K562 (cell line): Measurements from ENCODE around the gene TPM4. TPM values are rescaled to one million over a fixed set of nuclear protein-coding genes. Genes with fewer than 3 reads are reported as not detected.
A peak's percentile ranks its signal among the peaks of the same experiment; 100 is the strongest.

Source experiments
- DLX4 ChIP-seq: fragments of 250-450 bp; sonication (Bioruptor Pico); IDR thresholded peaks from 2 replicates; pipeline ENCODE4 v1.6.1; 2021; ENCODE audit warnings: mild to moderate bottlenecking
- DMBX1 ChIP-seq: fragments of 250-450 bp; sonication (Bioruptor Pico); IDR thresholded peaks from 2 replicates; pipeline ENCODE4 v1.8.0; 2022; ENCODE audit warnings: inconsistent platforms, mild to moderate bottlenecking, moderate library complexity, borderline replicate concordance
- ILF3 ChIP-seq: fragments of 450-650 bp; IDR thresholded peaks from 2 replicates; pipeline ENCODE4 v1.6.1; 2018; ENCODE audit warnings: antibody characterized with exemption, mild to moderate bottlenecking, moderate library complexity, borderline replicate concordance
- KDM4B ChIP-seq, 2 experiments: fragments of 450-650 bp in 1 of 2; sonication (generic) in 1 of 2; IDR thresholded peaks; 2 replicates each; pipeline ENCODE4 v1.6.1; 2016 to 2017; ENCODE audit warnings: borderline replicate concordance in 2 of 2, antibody characterized with exemption in 1 of 2, low read depth in 1 of 2, mild to moderate bottlenecking in 1 of 2
- MED1 ChIP-seq: sonication (generic); formaldehyde crosslinking; IDR thresholded peaks from 2 replicates; pipeline ENCODE4 v1.8.1; 2023; ENCODE audit warnings: missing genetic modification reagents, borderline replicate concordance
- MTF1 ChIP-seq: fragments of 250-450 bp; sonication (Bioruptor Pico); IDR thresholded peaks from 2 replicates; pipeline ENCODE4 v1.9.0; 2021; ENCODE audit warnings: moderate library complexity, mild to moderate bottlenecking, inconsistent platforms, borderline replicate concordance
- RBM17 ChIP-seq: fragments of 200-400 bp; formaldehyde crosslinking; IDR thresholded peaks from 2 replicates; pipeline ENCODE4 v1.6.1; 2017; ENCODE audit warnings: low read depth, mild to moderate bottlenecking, low read length, borderline replicate concordance
- ZNF395 ChIP-seq: fragments of 200-800 bp; sonication (Bioruptor generic); IDR thresholded peaks from 2 replicates; pipeline ENCODE4 v1.6.1; 2017; ENCODE audit warnings: missing genetic modification characterization, missing compliant biosample characterization
- ZNF609 ChIP-seq: sonication (generic); formaldehyde crosslinking; IDR thresholded peaks from 2 replicates; pipeline ENCODE4 v1.8.1; 2023; ENCODE audit warnings: missing genetic modification reagents, mild to moderate bottlenecking, borderline replicate concordance
- polyA plus RNA-seq, 8 experiments: library from polyadenylated mRNA; depleted of rRNA in 4 of 8; stranded (reverse) in 5 of 8; unstranded in 3 of 8; fragments of >200 nt; fragmentation: Nextera tagmentation in 2 of 8; fragmentation: Illumina TruSeq in 1 of 8; extraction: Ambion mirVana in 2 of 8; extraction: Trizol in 1 of 8; gene quantifications; 2 replicates each; pipeline versions ENCODE4 v1.2.1 to v1.2.3, GENCODE V29; 2011 to 2014; ENCODE audit warnings: inconsistent platforms in 1 of 8, missing spikeins in 1 of 8
- total RNA-seq, 7 experiments: library from RNA; depleted of rRNA in 6 of 7; stranded (reverse); fragments of >200 nt in 6 of 7; fragmentation: Illumina TruSeq in 2 of 7; extraction: Trizol in 2 of 7; gene quantifications; 2 replicates each; pipeline versions ENCODE4 v1.2.1 to v1.2.3, GENCODE V29; 2011 to 2021; ENCODE audit warnings: low replicate concordance in 1 of 7

TPM4 gene
- total and polyA plus RNA-seq, 9 of the 15 experiments (the other 6 are each of a cell fraction or from before 2014, with no cell fraction given): 28.1 to 111 (median 77.4) TPM

- TF ChIP-seq ZNF395 (CRISPR knock-in tag) (0 out of 2 replicates have a peak, but pooled peaks have one; percentile 7), KDM4B (IDR thresholded peaks at IDR 0.05; ENCODE audit: borderline replicate concordance in 2 of 2, low read depth in 1 of 2) (no peak), ZNF609 (CRISPR knock-in tag) (0 out of 2 replicates have a peak, but pooled peaks have one; percentile 74), RBM17 (no peak), DMBX1 (CRISPR knock-in tag) (no peak), DLX4 (CRISPR knock-in tag) (no peak), ILF3 (no peak), MTF1 (CRISPR knock-in tag) (no peak), MED1 (CRISPR knock-in tag) (no peak)
These were observed 790 bp downstream of the TPM4 start (continued) for GRCh38 chr19:16076958-16077611.
